Measurements from ENCODE around the gene GNPDA1.

GNPDA1 gene

GRCh38 chr5:142023836-142024235 lies 11.0 kb upstream of the GNPDA1 start:
- DNase-seq (ENCODE audit: low read depth, low spot score), result no peak

GRCh38 chr5:142020122-142020659 lies 7.4 kb upstream of the GNPDA1 start:
- DNase-seq (ENCODE audit: low read depth, low spot score), result no peak

DNA sequence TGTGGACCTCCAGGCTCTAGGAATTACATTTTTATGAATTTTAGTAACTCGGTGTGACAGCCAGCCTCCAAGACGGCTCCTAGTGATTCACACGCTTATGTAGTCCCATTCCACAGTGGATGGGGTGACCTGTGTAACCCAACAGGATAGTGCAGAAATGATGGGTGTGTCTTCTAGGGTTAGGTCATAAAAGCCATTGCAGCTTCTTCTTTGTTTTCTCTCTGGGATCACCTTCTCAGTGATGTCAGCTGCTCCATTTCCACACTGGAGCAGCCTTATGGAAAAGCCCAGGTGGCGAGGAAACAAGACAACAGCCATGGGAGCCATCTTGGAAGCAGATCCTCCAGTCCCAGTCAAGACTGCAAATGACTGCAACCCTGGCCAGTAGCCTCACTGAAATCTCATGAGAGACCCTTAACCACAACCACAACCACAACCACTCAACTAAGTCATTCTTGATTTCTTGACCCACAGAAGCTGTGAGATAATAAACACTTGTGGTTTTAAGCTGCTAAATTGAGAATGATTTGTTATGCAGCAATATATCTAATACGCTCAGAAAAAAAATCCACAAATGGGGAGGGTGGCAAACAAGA lies 5.1 kb upstream of the GNPDA1 start:
- no peak for DNase-seq (ENCODE audit: low read depth, low spot score)

DNA sequence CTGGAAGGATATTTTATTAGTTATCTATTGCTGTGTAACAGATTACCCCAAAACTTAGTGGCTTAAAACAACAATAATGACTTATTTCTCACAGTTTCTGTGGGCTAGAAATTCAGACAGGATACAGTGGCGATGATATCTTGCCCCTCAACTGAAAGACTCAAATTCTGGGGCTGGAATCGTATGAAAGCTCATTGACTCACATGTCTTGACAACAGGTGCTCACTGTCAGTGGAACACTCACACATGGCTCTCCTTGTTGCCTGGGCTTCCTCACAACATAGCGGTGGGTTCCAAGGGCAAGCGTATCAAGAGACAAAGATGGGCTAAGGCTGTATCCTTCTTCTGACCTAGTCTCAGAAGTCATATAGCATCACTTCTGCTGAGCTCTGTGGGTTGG lies 3.7 kb upstream of the GNPDA1 start:
- no peak for DNase-seq (ENCODE audit: low read depth, low spot score)

DNA sequence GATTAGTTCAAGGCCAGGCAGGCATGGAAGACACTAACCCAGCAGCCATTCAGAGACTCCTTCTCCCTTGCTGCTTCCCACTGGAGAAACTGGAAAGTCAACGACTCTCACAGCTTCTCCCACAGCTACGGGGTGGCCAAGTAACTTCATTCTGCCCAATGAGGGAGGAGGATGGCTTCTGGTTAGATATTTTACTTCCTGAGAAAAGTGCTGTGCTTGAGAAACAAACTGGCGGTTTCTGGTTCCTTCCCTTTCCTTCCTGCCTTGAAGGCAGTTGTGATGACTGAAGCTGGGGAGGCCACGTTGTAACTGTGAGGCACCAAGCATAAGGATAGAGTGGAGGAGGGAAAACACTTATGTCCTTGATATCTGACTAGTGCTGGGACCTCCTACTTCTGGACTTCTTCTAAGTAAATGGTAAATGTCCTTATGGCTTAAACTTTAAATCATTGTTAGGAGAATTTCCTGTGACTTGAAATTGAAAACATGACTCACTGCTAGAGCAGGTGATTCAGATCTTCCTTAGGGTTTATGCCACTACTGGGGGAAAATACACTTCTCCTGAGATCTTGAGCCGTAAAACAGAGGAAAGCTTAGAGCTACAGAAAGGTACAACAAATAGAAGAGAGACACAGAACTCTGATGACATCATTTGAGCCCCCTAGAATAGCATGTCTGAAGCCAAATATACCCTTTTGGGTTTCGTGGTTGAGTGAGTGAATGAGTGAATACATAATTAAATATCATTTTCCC lies 3.1 kb upstream of the GNPDA1 start:
- DNase-seq (ENCODE audit: low read depth, low spot score), result no peak

DNA sequence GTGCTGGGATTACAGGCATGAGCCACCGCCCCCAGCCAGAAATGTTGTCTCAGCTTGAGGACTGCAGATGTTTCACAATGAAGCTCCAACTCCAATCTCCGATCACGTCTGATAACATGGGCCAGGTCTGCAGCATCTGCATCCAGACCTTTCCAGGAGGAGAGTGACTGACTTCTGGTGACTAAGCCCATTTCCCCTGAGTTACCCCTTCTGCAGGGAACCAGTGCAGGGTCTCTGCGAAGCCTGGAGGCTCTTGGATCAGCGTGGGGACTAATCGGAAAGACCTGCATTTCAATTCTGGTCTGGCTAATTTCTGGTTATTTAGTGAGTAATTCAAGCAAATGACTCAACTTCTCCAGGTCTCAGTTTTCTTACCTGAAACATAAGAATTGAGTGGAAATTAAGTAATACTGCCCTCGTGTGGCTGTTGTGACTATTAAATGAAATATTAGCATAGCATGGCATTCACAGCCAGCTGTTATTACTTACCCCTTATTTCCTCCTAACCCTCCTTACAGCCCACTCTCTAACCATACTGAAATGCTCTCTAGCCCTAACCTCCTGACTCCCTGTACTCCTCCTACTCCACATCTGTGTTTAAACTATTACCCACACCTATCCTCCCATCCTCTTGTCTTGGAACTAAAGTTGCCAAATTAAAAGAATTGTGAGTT lies 2.2 kb upstream of the GNPDA1 start:
- DNase-seq (ENCODE audit: low read depth, low spot score), result no peak

DNA sequence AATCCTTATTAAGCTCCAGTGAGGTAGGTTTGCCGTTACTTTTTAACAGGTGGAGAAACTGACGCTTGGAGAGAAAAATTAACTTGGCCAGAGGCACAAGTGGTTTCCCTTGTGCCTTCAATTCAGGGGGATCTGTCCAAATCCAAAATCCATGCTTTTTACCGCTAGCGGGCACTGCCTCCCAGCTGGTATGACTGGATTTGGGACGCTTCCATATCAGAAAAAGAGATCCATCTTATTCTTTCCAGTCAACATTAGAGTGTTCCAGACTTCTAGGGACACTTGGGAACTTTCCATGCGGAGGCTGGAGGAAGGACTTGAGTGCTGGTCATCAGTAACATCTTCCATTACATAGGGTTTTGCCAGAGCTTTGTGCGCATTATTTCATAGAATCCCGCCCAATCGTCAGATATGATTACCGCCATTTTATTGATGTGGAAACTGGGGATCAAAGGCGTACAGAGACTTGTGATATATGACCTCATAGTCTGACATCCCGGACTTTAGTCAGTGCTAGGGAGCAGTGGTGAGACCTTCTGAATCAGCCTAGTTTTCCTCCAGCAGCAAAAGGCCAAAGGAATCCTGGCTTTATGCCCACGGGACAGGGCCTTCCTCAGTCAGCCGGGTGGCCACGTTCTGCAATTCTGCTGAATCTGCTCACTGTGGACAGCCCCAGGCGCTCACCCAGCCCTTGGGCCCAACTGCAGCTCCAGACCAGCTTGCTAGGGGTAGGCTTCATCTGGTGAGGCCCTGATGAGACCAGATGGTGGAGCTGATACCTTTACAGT lies 1.1 kb upstream of the GNPDA1 start:
- no peak for DNase-seq (ENCODE audit: low read depth, low spot score)

DNA sequence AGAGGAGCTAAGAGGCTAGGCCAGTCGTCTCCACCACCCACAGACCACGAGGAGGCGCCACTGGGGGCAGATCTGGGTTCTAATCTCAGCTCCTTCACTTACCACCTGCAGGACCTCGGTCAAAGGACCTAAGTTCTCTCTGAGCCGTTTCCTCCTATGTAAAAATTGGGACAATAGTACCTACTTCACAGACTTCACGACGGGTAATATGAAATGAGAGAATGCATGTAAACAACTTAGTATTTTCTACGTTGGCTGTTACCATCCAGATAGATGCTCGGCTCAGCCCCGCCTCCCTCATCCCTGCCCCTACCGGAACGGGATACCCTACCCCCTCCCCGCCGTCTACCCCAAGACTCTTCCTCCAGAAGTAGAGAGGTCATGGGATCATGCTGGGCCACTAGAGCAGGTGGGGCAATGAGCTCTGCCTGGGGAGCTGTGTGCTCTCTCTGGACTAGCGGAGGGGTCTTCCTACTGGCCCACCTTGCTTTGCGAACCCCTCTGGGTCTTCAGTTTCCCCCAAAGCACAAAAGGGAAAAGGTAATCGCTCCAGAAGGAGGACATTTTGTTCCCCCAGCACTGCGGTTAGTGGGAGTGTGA lies 541 bp downstream of the GNPDA1 start:
- no peak for DNase-seq (ENCODE audit: low read depth, low spot score)

- DNase-seq (ENCODE audit: low read depth, low spot score), result no peak
These were observed 1.1 kb downstream of the GNPDA1 start for GRCh38 chr5:142011572-142012185.

- DNase-seq (ENCODE audit: low read depth, low spot score), result no peak
These were observed 2.9 kb downstream of the GNPDA1 start for GRCh38 chr5:142009886-142010285.

DNA sequence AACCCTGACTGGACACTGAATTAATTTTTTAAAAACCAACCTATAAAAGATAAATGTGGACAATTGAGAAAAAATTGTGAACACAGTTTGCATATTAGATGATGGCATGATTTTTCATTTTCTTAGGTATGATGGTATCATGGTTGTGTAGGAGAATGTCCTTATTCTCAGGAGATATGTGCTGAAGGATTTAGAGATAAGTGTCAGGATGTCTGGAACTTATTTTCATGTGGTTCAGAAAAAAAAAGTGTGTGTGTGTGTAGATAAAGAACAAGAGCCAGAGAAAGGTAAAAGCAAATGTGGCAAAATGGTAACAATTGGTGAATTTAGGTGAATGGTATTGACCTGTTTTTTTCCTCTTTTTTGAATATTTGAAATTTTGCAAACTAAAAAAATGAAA lies 4.0 kb downstream of the GNPDA1 start:
- no peak for DNase-seq (ENCODE audit: low read depth, low spot score)

- DNase-seq (ENCODE audit: low read depth, low spot score), result no peak
These were observed 5.6 kb downstream of the GNPDA1 start for GRCh38 chr5:142007237-142007544.

GRCh38 chr5:142006363-142007236 lies 6.2 kb downstream of the GNPDA1 start:
- DNase-seq (ENCODE audit: low read depth, low spot score), result no peak

DNA sequence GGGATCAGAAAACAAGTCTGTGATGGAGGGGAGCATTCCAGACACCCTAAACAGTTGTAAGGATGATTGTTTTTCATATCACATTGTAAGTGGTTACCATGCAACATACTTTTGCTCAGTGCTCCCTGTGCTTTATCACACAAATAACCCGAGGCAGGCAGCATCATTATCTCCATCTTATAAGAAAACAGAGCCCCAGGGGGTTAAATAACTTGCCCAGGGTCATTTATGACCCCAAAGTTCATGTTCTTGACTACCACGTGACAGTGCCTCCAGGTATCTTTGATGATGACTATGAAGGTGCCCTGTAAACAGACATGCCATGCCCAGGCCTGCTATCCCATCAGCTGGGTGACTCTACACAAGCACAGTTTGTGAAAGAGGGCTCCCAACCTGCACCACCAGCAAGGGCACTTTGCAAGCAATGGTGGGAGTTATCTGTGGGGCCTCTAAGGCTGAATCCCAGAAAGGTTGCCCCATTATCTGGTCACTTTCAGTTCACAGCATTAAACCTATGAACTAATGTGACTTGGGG lies 9.5 kb downstream of the GNPDA1 start:
- no peak for DNase-seq (ENCODE audit: low read depth, low spot score)

DNA sequence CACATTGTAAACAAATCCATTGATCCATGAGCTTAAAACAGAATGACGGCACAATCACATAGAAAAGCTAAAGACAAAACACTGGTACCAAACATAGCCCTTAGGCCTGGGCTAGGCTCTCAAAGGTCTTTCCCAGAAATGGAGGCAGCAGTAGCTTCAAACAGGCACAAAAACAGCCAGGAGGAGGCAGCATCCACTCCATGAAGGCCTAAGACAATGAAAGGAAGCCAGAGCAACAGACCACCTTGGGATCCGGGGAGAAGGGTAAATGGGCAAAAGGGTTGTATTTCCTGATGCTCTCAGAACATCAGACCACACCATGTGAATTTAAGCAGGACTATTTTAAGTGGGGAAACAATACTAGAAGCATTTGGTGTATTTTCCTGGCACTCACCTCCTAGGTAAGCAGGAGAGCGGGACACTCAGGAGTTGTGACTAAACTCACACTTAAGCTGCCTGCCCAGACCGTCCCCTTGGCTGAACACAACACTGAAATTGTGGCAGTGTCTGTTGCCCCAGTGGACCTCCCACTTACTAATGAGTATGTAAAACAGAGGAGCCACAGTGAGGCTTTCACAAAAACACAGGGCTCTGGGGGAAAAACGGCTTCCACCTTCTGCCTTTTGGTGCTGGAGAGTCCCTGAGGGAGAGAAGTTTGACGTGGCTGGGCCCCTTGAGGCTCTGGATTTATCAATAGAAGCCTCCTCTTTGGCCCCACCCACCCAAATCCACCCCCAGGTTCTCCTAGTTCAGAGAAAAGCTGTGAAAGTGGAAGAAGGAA lies 11.9 kb downstream of the GNPDA1 start:
- DNase-seq (ENCODE audit: low read depth, low spot score), result no peak

DNA sequence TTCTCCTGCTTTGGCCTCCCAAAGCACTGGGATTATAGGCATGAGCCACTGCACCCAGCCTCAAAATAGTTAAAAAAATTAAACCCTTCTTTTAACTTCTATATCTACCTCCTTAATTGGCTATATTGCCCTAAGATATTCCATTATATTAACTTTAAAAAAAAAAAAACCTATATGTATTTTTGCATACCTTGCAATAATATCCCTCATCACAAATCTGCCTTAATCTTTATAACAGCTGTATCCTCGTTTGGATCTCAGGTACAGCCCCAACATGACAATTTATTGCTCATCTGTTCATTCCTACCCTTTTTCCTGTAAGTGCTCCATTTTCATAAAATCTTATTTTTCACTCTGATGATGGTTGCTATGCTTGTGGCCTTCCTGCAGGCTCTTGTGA lies 12.7 kb downstream of the GNPDA1 start:
- DNase-seq (ENCODE audit: low read depth, low spot score), result no peak

GRCh38 chr5:141997358-141997960 lies 15.4 kb downstream of the GNPDA1 start:
- DNase-seq (ENCODE audit: low read depth, low spot score), result no peak

DNA sequence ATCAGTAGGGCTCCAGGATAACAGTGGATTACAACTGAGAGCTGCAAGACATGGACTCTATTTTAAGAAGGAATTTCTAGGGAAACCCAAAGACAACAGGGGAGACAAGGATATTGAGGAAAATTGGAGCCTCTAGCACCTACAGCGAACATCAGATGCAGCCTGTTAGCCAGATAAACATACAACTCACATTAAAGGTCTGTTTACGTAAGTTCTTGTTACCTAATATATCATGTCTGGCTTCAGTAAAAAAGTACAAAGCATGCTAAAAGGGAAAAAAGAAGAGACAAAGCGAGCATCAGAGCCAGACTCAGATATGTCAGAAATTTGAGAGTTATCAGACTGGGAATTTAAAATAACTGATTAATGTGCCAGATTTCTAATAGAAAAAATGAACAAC lies 17.2 kb downstream of the GNPDA1 start:
- DNase-seq (ENCODE audit: low read depth, low spot score), result no peak
